IMR-90 (cell line): Measurements from ENCODE around the gene ASB1. TPM values are rescaled to one million over a fixed set of nuclear protein-coding genes. Genes with fewer than 3 reads are reported as not detected.

Experiments used
- ATAC-seq: fragments of 200-7000 bp; cut with Tn5 transposase; 2 replicates; pipeline ENCODE4 v1.9.1; 2020; ENCODE audit warnings: low read depth, mild to moderate bottlenecking, moderate library complexity
- BruUV-seq: library from RNA; stranded (reverse); fragments of 400-500 nt; replicated peaks from 2 replicates; lab custom pipeline; 2021; lab: Mats Ljungman, UMichigan
- CTCF ChIA-PET: fragments of 300-600 bp; formaldehyde crosslinking; extraction: SDS; loops from one replicate; lab custom pipeline; 2021; ENCODE audit warnings: antibody characterized with exemption; lab: Yijun Ruan, JAX
- POLR2A ChIA-PET: fragments of 300-600 bp; sonication (Branson Sonifier 250); formaldehyde crosslinking; loops from one replicate; lab custom pipeline; 2022; ENCODE audit warnings: antibody characterized with exemption; ENCODE audit not compliant: unreplicated experiment; lab: Charles Lee
- DNase-seq: peaks from one replicate; pipeline ENCODE4 v3.0.0; 2013
- H2AFZ ChIP-seq: replicated peaks from 2 replicates; pipeline ENCODE3; 2013; ENCODE audit warnings: low read length, mild to moderate bottlenecking; ENCODE audit not compliant: poor library complexity
- H2AK5ac ChIP-seq: 2 replicates; pipeline ENCODE4 v1.6.1; 2013; ENCODE audit warnings: low read depth, low read length, inconsistent platforms
- H2AK9ac ChIP-seq: replicated peaks from 2 replicates; pipeline ENCODE3; 2013; ENCODE audit warnings: mild to moderate bottlenecking, low read depth, low read length, moderate library complexity; ENCODE audit not compliant: poor library complexity
- H2BK120ac ChIP-seq: 2 replicates; pipeline ENCODE4 v1.6.1; 2013; ENCODE audit warnings: low read depth, low read length, inconsistent platforms
- H2BK15ac ChIP-seq: 3 replicates; pipeline ENCODE4 v1.6.1; 2013; ENCODE audit warnings: low read depth, low read length, inconsistent platforms
- H2BK20ac ChIP-seq: 2 replicates; pipeline ENCODE4 v1.6.1; 2013; ENCODE audit warnings: low read depth, mild to moderate bottlenecking, inconsistent platforms, low read length, moderate library complexity
- H2BK5ac ChIP-seq: 2 replicates; pipeline ENCODE4 v1.6.1; 2013; ENCODE audit warnings: mild to moderate bottlenecking, low read depth, low read length, inconsistent platforms; ENCODE audit not compliant: poor library complexity, severe bottlenecking
- H3K14ac ChIP-seq: replicated peaks from 2 replicates; pipeline ENCODE4 v1.6.1; 2013; ENCODE audit warnings: low read depth, low read length, inconsistent platforms
- H3K18ac ChIP-seq: 2 replicates; pipeline ENCODE4 v1.6.1; 2013; ENCODE audit warnings: low read depth, low read length, control low read depth
- H3K23ac ChIP-seq: 2 replicates; pipeline ENCODE4 v1.6.1; 2013; ENCODE audit warnings: low read depth, low read length, inconsistent platforms
- H3K27ac ChIP-seq: 2 replicates; pipeline ENCODE4 v1.5.1; 2013; ENCODE audit warnings: mild to moderate bottlenecking, control low read depth, low read length; ENCODE audit not compliant: insufficient read depth
- H3K27me3 ChIP-seq: 2 replicates; pipeline ENCODE4 v1.6.1; 2013; ENCODE audit warnings: low read length; ENCODE audit not compliant: control insufficient read depth, insufficient read depth
- H3K36me3 ChIP-seq: 2 replicates; pipeline ENCODE4 v1.6.1; 2013; ENCODE audit warnings: low read length, mixed read lengths; ENCODE audit not compliant: control insufficient read depth, insufficient read depth
- H3K4ac ChIP-seq: 2 replicates; pipeline ENCODE4 v1.6.1; 2013; ENCODE audit warnings: low read depth, low read length, inconsistent platforms
- H3K4me1 ChIP-seq: 2 replicates; pipeline ENCODE4 v1.6.1; 2013; ENCODE audit warnings: low read length, mixed read lengths; ENCODE audit not compliant: control insufficient read depth, insufficient read depth
- H3K4me2 ChIP-seq: 2 replicates; pipeline ENCODE4 v1.6.1; 2013; ENCODE audit warnings: low read depth, mild to moderate bottlenecking, control low read depth, low read length, moderate library complexity
- H3K4me3 ChIP-seq: 2 replicates; pipeline ENCODE4 v1.5.1; 2013; ENCODE audit warnings: low read depth, mild to moderate bottlenecking, control low read depth, low read length, moderate library complexity; ENCODE audit not compliant: insufficient read depth
- H3K56ac ChIP-seq: 2 replicates; pipeline ENCODE4 v1.6.1; 2013; ENCODE audit warnings: low read length, inconsistent platforms; ENCODE audit not compliant: insufficient read depth; ENCODE audit errors: extremely low read depth
- H3K79me1 ChIP-seq, 2 experiments: 2 replicates each; pipeline ENCODE4 v1.6.1; 2013; ENCODE audit warnings: low read length in 2 of 2, inconsistent platforms in 1 of 2, low read depth in 1 of 2
- H3K9ac ChIP-seq: 2 replicates; pipeline ENCODE4 v1.6.1; 2013; ENCODE audit warnings: low read depth, low read length, control low read depth
- H3K9me1 ChIP-seq: 2 replicates; pipeline ENCODE4 v1.6.1; 2013; ENCODE audit warnings: low read length, inconsistent platforms; ENCODE audit not compliant: insufficient read depth
- H3K9me3 ChIP-seq: 2 replicates; pipeline ENCODE4 v1.6.1; 2013; ENCODE audit warnings: low read length; ENCODE audit not compliant: control insufficient read depth, insufficient read depth
- H4K20me1 ChIP-seq: 2 replicates; pipeline ENCODE4 v1.6.1; 2013; ENCODE audit warnings: low read length, inconsistent platforms; ENCODE audit not compliant: insufficient read depth
- H4K5ac ChIP-seq: 2 replicates; pipeline ENCODE4 v1.6.1; 2013; ENCODE audit warnings: mild to moderate bottlenecking, low read depth, low read length, control low read depth
- H4K8ac ChIP-seq, 2 experiments: 2 replicates each; pipeline ENCODE4 v1.6.1; 2013; ENCODE audit warnings: low read depth in 2 of 2, low read length in 2 of 2, control low read depth in 1 of 2, inconsistent platforms in 1 of 2
- H4K91ac ChIP-seq: 2 replicates; pipeline ENCODE4 v1.6.1; 2013; ENCODE audit warnings: low read depth, low read length, inconsistent platforms; ENCODE audit not compliant: insufficient read depth
- CEBPB ChIP-seq: IDR thresholded peaks from 2 replicates; pipeline ENCODE4 v1.6.1; 2012; ENCODE audit warnings: low read depth, low read length, improper control_type of control experiment
- CHD1 ChIP-seq: IDR thresholded peaks from 2 replicates; pipeline ENCODE4 v1.6.1; 2012; ENCODE audit warnings: low read depth, low read length, improper control_type of control experiment
- CTCF ChIP-seq: conservative IDR thresholded peaks from 2 replicates; pipeline ENCODE4 v1.5.1; 2012; ENCODE audit warnings: mild to moderate bottlenecking, low read depth, low read length, improper control_type of control experiment
- ELK1 ChIP-seq: fragments of 150-350 bp; IDR thresholded peaks from 2 replicates; pipeline ENCODE4 v1.6.1; 2016; ENCODE audit warnings: low read depth, mild to moderate bottlenecking, low read length, moderate library complexity, borderline replicate concordance
- FOS ChIP-seq: fragments of 150-350 bp; IDR thresholded peaks from 2 replicates; pipeline ENCODE4 v1.6.1; 2016; ENCODE audit warnings: low read depth, low read length
- MXI1 ChIP-seq: IDR thresholded peaks from 2 replicates; pipeline ENCODE4 v1.6.1; 2012; ENCODE audit warnings: low read depth, mild to moderate bottlenecking, low read length, moderate library complexity, borderline replicate concordance
- NFE2L2 ChIP-seq: fragments of 150-350 bp; IDR thresholded peaks from 2 replicates; pipeline ENCODE4 v1.6.1; 2016; ENCODE audit warnings: low read depth, mild to moderate bottlenecking, low read length
- RAD21 ChIP-seq: IDR thresholded peaks from 2 replicates; pipeline ENCODE4 v1.6.1; 2012; ENCODE audit warnings: low read length, improper control_type of control experiment
- SMC3 ChIP-seq: fragments of 150-350 bp; IDR thresholded peaks from 2 replicates; pipeline ENCODE4 v1.6.1; 2016; ENCODE audit warnings: low read depth, mild to moderate bottlenecking, antibody characterized with exemption, low read length, moderate library complexity
- USF2 ChIP-seq: fragments of 150-350 bp; IDR thresholded peaks from 2 replicates; pipeline ENCODE4 v1.6.1; 2017; ENCODE audit warnings: mild to moderate bottlenecking, antibody characterized with exemption, low read length, low read depth
- WGBS, 2 experiments: methylation state at CpG; one replicate each; pipeline versions ENCODE4 v1.1.5 to v1.1.7; 2013; ENCODE audit warnings: missing lambda C conversion rate in 2 of 2; ENCODE audit not compliant: insufficient read length in 1 of 2; ENCODE audit errors: extremely low coverage in 2 of 2; 5-methylcytosine and 5-hydroxymethylcytosine counted together
- dilution Hi-C: fragments of 300-500 bp; cut with HindIII; formaldehyde crosslinking; loops from one replicate; pipeline ENCODE4 v1.14.3; 2018; ENCODE audit warnings: low sequenced_read_pairs; ENCODE audit not compliant: unreplicated experiment
- in situ Hi-C: fragments of 300-500 bp; cut with MboI; formaldehyde crosslinking; loops from 3 replicates; pipeline ENCODE4 v1.14.3; 2019; ENCODE audit warnings: low sequenced_read_pairs, inconsistent platforms, mixed read lengths
- intact Hi-C: fragments of 100-400 bp; cut with micrococcal nuclease; formaldehyde crosslinking; loops from 2 replicates; pipeline ENCODE4 v1.10.0; 2022
- polyA plus RNA-seq, 3 experiments: library from polyadenylated mRNA; depleted of rRNA; stranded (reverse); fragments of >200 nt; gene quantifications; 2 replicates each; pipeline ENCODE4 v1.2.3, GENCODE V29; 2012; ENCODE audit warnings: low replicate concordance in 1 of 3
- total RNA-seq: library from RNA; depleted of rRNA; stranded (reverse); fragments of >200 nt; gene quantifications from 2 replicates; pipeline ENCODE4 v1.2.3, GENCODE V29; 2012

ASB1 gene
- total and polyA plus RNA-seq, 2 of the 4 experiments (the other 2 are of a cell fraction), result 23.5 to 37.3 TPM

GRCh38 chr2:238378230-238379095 is 48.3 kb upstream of the ASB1 start:
- Histone ChIP-seq H3K14ac (no peak overlapping the region), H2BK20ac (no peak overlapping the region), H3K18ac (no peak overlapping the region), H4K5ac (no peak overlapping the region), H4K91ac (no peak overlapping the region), H2BK120ac (peak overlapping the region; percentile 2; the same call in 1 of the 2 replicates), H3K27me3 (no peaks in the 10 kb centered on the region), H2AK9ac (peak overlapping the region; percentile 16), H3K4ac (peak overlapping the region; percentile 38), H4K8ac (no peak overlapping the region; a peak in 1 of 4 replicates), H2BK15ac (no peak overlapping the region), H3K4me2 (no peak overlapping the region), H3K9ac (no peak overlapping the region), H3K56ac (no peak overlapping the region), H3K23ac (no peak overlapping the region), H3K4me1 (peaks cover 18% of the 10 kb centered on the region), H3K36me3 (peaks cover 7% of the 10 kb centered on the region), H4K20me1 (no peaks in the 10 kb centered on the region), H2AFZ (no peak overlapping the region), H3K27ac (no peak overlapping the region), H3K9me1 (peaks cover 21% of the 10 kb centered on the region), H3K4me3 (no peak overlapping the region), H3K9me3 (no peaks in the 10 kb centered on the region), H3K79me1 (peaks cover 3 to 17% of the 10 kb centered on the region in 2 experiments; a peak in 3 of 4 replicates), H2AK5ac (peak overlapping the region; percentile 37; the same call in 1 of the 2 replicates), H2BK5ac (peak overlapping the region; percentile 46)
- BruUV-seq, result no TSS peak
- in situ Hi-C loops (no loop called here), intact Hi-C loops (loop anchor here (5.0 to 10.0 kb wide), 2 partner anchors 54 to 346 kb away; no protein-coding TSS in a partner anchor), dilution Hi-C loops (no loop called here)
- ChIA-PET CTCF (no interaction called here), POLR2A (no interaction called here)
- DNase-seq, result no peak
- TF ChIP-seq ELK1 (no peak), SMC3 (no peak), CTCF (no peak), CEBPB (no peak), USF2 (no peak), FOS (no peak), NFE2L2 (no peak), RAD21 (no peak), MXI1 (no peak), CHD1 (no peak)
- no peak for ATAC-seq
- WGBS, 2 experiments, result 76% methylated on average over 4 of the region's 11 CpGs; no CpG with 5 or more reads in 1 of the 2 experiments
